Left hindlimb (tissue), 1 donor: ENCODE results near the gene SH3GLB2.
A peak's percentile ranks its signal among the peaks of the same experiment; 100 is the strongest.
"Not testable (repeated sequence)": the region's sequence is repeated elsewhere in the genome, so short reads cannot be mapped to it uniquely, and the experiment has no call there.

Experiments used
- DNase-seq: peaks from one replicate; pipeline ENCODE4 v3.0.0-alpha.2; 2018

Gene SH3GLB2

GRCh38 chr9:129053020-129053419 is 24.9 kb upstream of the SH3GLB2 start:
- DNase-seq, result no peak

GRCh38 chr9:129052592-129052991 is 24.5 kb upstream of the SH3GLB2 start:
- no peak for DNase-seq

DNA sequence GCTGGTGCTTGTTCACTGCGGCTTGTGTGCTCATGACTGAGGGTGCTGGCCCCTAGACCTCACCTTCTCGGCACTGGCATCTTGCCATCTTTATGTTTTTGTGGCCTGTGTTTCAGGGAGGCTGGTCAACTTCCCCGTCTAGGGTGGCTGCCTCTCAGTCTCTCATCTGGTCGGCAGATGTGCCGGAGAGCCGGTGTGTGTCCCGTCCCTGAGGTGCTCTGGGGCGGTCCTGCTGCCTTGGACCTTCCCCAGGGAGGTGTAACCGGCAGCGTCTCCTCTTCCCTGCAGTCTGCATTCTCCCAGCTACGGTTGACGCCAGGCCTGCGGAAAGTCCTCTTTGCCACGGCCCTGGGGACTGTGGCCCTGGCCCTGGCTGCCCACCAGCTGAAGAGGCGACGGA is 13.9 kb upstream of the SH3GLB2 start:
- no peak for DNase-seq

GRCh38 chr9:129040113-129040643 is 12.0 kb upstream of the SH3GLB2 start:
- DNase-seq, result no peak

GRCh38 chr9:129038109-129038852 is 10.2 kb upstream of the SH3GLB2 start:
- no peak for DNase-seq

GRCh38 chr9:129037767-129038098 is 9.6 kb upstream of the SH3GLB2 start:
- DNase-seq, result no peak

DNA sequence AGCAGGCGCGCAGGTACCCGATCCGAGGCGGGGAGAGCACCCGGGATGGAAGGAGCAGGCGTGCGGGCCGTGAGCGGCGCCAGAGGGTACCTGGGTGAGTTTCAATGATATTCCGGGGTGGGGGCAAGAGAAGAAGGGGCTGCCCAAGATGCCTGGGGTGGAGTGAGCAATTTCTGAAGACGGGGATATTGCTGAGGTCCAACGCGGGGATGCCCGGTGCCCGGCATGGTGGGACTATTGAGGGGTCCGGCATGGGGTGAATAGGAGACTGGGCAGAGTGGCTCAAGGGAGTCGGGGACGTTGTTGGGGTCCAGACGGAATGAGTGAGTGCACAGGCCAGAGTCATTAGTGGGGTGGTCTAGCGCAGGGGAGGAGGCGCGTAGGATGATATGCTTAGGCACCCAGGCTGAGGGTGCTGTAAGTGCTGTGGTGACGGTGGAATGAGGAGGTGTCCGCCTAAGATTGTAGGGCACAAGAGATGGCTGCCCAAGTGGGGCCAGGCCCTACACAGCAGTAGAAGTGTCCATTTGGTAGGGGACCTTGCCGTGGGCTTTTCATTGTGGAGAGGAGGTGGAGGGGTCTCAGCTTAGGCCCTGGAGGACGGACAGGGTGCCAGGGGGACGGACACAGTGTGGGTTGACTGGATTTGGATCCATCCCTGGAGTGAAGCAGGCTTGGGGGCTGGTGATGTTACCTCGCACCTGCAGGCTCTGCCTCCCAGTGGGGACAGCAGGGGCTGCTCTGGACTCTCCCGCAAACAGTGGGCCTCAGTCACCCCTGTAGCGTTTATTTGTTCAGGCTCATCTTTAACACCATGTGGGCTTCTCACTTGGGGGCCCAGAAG is 9.0 kb upstream of the SH3GLB2 start:
- no peak for DNase-seq

- DNase-seq, result peak; percentile 98
These were observed 8.3 kb upstream of the SH3GLB2 start, which contains the start of gene MIGA2 for GRCh38 chr9:129036241-129036922. Gene MIGA2, plus strand, starts transcription at chr9:129036626. Its CDS starts 3,969 bp downstream, at chr9:129040595.

- not testable (repeated sequence) for DNase-seq
These were observed 7.7 kb upstream of the SH3GLB2 start for GRCh38 chr9:129035838-129036237.

GRCh38 chr9:129033216-129033615 is 5.1 kb upstream of the SH3GLB2 start:
- no peak for DNase-seq

GRCh38 chr9:129032541-129033159 is 4.5 kb upstream of the SH3GLB2 start:
- DNase-seq, result no peak

- no peak for DNase-seq
These were observed 3.4 kb upstream of the SH3GLB2 start for GRCh38 chr9:129031514-129031913.

- no peak for DNase-seq
These were observed 2.1 kb upstream of the SH3GLB2 start for GRCh38 chr9:129030191-129030590.

DNA sequence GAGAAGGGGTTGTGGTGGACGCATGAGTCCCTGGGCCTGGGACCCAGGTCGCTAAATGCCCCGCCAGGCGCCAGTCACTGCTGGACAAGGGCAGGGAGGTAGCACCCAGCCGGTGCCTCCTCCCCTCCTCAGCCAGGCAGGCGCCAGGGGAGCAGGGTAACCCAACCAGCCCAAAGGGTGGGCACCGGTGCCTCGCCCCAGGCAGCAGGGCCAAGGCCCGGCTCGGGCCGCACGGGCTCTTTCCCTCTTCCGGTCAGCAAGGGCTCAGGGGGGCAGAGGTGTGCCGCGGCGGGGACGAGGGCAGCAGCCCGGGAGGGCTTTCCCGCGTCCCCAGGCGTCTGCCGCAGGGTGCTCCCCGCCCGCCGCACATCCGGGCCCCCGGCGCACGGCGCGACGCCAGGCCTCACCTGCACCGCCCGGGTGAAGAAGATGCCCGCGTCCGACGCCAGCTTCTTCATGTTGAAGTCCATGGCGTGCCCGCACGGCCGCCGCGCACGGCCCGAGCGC is 393 bp downstream of the SH3GLB2 start:
- DNase-seq, result no peak

- DNase-seq, result no peak
These were observed 877 bp downstream of the SH3GLB2 start for GRCh38 chr9:129027224-129027684.

GRCh38 chr9:129026442-129027223 is 1.5 kb downstream of the SH3GLB2 start:
- no peak for DNase-seq

- DNase-seq, result no peak
These were observed 4.3 kb downstream of the SH3GLB2 start for GRCh38 chr9:129023908-129024233.

GRCh38 chr9:129023036-129023907 is 4.9 kb downstream of the SH3GLB2 start:
- peak; percentile 89 for DNase-seq

DNA sequence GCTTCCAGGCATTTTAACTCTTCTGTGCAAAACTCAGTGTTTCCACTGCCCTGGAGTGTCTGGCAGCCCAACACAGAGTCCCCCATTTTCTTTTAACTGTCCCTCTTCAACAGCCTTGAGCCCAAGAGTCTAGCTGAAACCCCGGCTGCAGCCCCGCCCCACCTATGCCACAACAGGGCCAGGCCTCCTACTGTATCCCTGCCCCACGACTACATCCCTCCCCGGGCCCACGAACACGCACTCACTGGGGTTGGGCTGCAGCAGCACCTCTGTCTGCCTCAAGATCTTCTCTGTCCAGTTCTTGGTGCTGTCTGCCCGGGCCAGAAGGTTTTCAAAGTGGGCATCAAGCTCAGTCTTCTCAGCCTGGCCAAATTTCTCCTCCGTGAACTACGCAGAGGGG is 6.1 kb downstream of the SH3GLB2 start:
- DNase-seq, result no peak

GRCh38 chr9:129021091-129021490 is 7.0 kb downstream of the SH3GLB2 start:
- no peak for DNase-seq

DNA sequence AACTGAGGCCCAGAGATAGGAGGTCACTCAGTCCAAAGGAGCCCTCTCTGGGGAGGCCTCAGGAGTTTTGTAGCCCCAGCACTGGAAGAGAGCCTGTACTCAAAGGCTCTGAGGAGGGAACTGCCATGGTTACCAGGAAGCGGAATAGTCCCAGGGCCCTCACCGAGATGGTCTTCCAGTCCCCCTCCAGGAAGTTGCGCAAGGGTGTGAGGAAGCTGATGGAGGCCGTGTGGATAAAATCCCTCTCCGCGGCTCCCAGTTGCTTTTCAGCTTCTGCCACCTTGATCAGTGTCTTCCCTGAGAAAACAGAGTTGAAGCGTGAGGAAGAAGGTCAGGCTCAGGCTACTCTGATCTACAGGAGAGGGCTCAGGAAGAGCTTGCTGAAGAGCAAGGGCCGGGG is 13.5 kb downstream of the SH3GLB2 start:
- DNase-seq, result no peak
